Lower lobe of right lung (tissue), 2 donors: ENCODE results near the gene MPPED1. TPM values are rescaled to one million over a fixed set of nuclear protein-coding genes. Genes with fewer than 3 reads are reported as not detected.
A peak's percentile ranks its signal among the peaks of the same experiment; 100 is the strongest.

ENCODE experiments used
- ATAC-seq, 2 donors: fragments of 200-7000 bp; cut with Tn5 transposase; one replicate each; pipeline ENCODE4 v1.9.1; 2020 to 2022; ENCODE audit warnings: mild to moderate bottlenecking in 2 of 2, moderate library complexity in 2 of 2
- DNase-seq: peaks from one replicate; pipeline ENCODE4 v3.0.0-alpha.2; 2020
- H3K27ac ChIP-seq: fragments of 200-600 bp; one replicate; pipeline ENCODE4 v1.8.0; 2022
- H3K27me3 ChIP-seq: fragments of 200-600 bp; one replicate; pipeline ENCODE4 v1.8.0; 2022; ENCODE audit warnings: low read depth
- H3K36me3 ChIP-seq: fragments of 200-600 bp; one replicate; pipeline ENCODE4 v1.8.0; 2022; ENCODE audit warnings: mild to moderate bottlenecking
- H3K4me1 ChIP-seq: fragments of 200-600 bp; one replicate; pipeline ENCODE4 v1.8.0; 2022
- H3K4me3 ChIP-seq: fragments of 200-600 bp; one replicate; pipeline ENCODE4 v1.8.0; 2022; ENCODE audit warnings: mild to moderate bottlenecking
- H3K9me3 ChIP-seq: fragments of 200-600 bp; one replicate; pipeline ENCODE4 v1.8.0; 2022
- CTCF ChIP-seq: fragments of 200-600 bp; IDR thresholded peaks from one replicate; pipeline ENCODE4 v1.8.0; 2022; ENCODE audit warnings: antibody characterized with exemption, mild to moderate bottlenecking
- intact Hi-C: fragments of 100-400 bp; cut with DNase I; formaldehyde crosslinking; loops from one replicate; pipeline ENCODE4 v1.11.0; 2022
- total RNA-seq: library from RNA; stranded (reverse); fragmentation: NEBNext Ultra II Directional; extraction: Animal tissue kit (Norgen Biotek cat#: 25700); gene quantifications from one replicate; pipeline ENCODE4 v1.2.1, GENCODE V29; 2021
- donor health status: DM: no; HTN: yes; CAD: no; lungs with severe emphysema.

MPPED1 gene
- total RNA-seq, 1 donor from 2014 or later: not detected

GRCh38 chr22:43441751-43442150 lies 29.9 kb downstream of the MPPED1 start:
- no peaks in the 10 kb centered on the region for H3K36me3 ChIP-seq
- no peaks in the 10 kb centered on the region for H3K9me3 ChIP-seq
- DNase-seq: no peak
- no peak overlapping the region for H3K27ac ChIP-seq
- ATAC-seq: no peak
- H3K4me1 ChIP-seq: no peaks in the 10 kb centered on the region
- no peak overlapping the region for H3K4me3 ChIP-seq
- TF ChIP-seq CTCF: no peak
- intact Hi-C loops: no loop called here
- H3K27me3 ChIP-seq: peaks cover 10% of the 10 kb centered on the region

GRCh38 chr22:43442386-43443151 lies 30.8 kb downstream of the MPPED1 start:
- no peaks in the 10 kb centered on the region for H3K4me1 ChIP-seq
- H3K4me3 ChIP-seq: no peak overlapping the region
- peaks cover 10% of the 10 kb centered on the region for H3K27me3 ChIP-seq
- H3K27ac ChIP-seq: no peak overlapping the region
- ATAC-seq: peak in 1 of 2 donors; percentile 29
- TF ChIP-seq CTCF: no peak
- intact Hi-C loops: no loop called here
- no peaks in the 10 kb centered on the region for H3K9me3 ChIP-seq
- DNase-seq: no peak
- no peaks in the 10 kb centered on the region for H3K36me3 ChIP-seq

- ATAC-seq: no peak
- no peaks in the 10 kb centered on the region for H3K4me1 ChIP-seq
- no peak overlapping the region for H3K27ac ChIP-seq
Measured at GRCh38 chr22:43443152-43443471, 31.3 kb downstream of the MPPED1 start.

GRCh38 chr22:43446037-43446803 lies 34.4 kb downstream of the MPPED1 start:
- H3K27ac ChIP-seq: no peak overlapping the region
- ATAC-seq (no peak), DNase-seq (no peak)
- intact Hi-C loops: no loop called here
- TF ChIP-seq CTCF: no peak
- H3K9me3 ChIP-seq: no peaks in the 10 kb centered on the region
- H3K4me1 ChIP-seq: no peaks in the 10 kb centered on the region
- no peaks in the 10 kb centered on the region for H3K36me3 ChIP-seq
- H3K4me3 ChIP-seq: no peak overlapping the region
- H3K27me3 ChIP-seq: peaks cover 5% of the 10 kb centered on the region

More at GRCh38 chr22:43443152-43443471, 31.3 kb downstream of the MPPED1 start:
- intact Hi-C loops: no loop called here
- Histone ChIP-seq H3K27me3 (peaks cover 10% of the 10 kb centered on the region), H3K4me3 (no peak overlapping the region), H3K9me3 (no peaks in the 10 kb centered on the region), H3K36me3 (no peaks in the 10 kb centered on the region)
- no peak for DNase-seq
- TF ChIP-seq CTCF: no peak

- H3K36me3 ChIP-seq: no peaks in the 10 kb centered on the region
- ATAC-seq (no peak), DNase-seq (no peak)
- intact Hi-C loops: no loop called here
- no peak overlapping the region for H3K4me3 ChIP-seq
- no peak for TF ChIP-seq CTCF
- H3K9me3 ChIP-seq: no peaks in the 10 kb centered on the region
- H3K27me3 ChIP-seq: peaks cover 5% of the 10 kb centered on the region
- H3K4me1 ChIP-seq: no peaks in the 10 kb centered on the region
- H3K27ac ChIP-seq: no peak overlapping the region
Measured at GRCh38 chr22:43446916-43447315, 35.1 kb downstream of the MPPED1 start.
